HAP-1 (cell line): ENCODE data around the gene SULT1B1.

ENCODE experiments used
- DNase-seq, 2 experiments: peaks; one replicate each; pipeline ENCODE4 v3.0.0-alpha.2; 2016 to 2020; ENCODE audit warnings: low spot score in 2 of 2
- H3K27me3 ChIP-seq: fragments of 250-450 bp; sonication (Bioruptor Pico); 2 replicates; pipeline ENCODE4 v1.5.1; 2020; ENCODE audit warnings: low read depth, mild to moderate bottlenecking, moderate library complexity
- H3K36me3 ChIP-seq: fragments of 250-450 bp; sonication (Bioruptor Pico); replicated peaks from 2 replicates; pipeline ENCODE4 v1.5.1; 2020; ENCODE audit warnings: mild to moderate bottlenecking
- H3K4me1 ChIP-seq: fragments of 250-450 bp; sonication (Bioruptor Pico); 2 replicates; pipeline ENCODE4 v1.5.1; 2020; ENCODE audit warnings: mild to moderate bottlenecking
- H3K4me3 ChIP-seq: fragments of 250-450 bp; sonication (Bioruptor Pico); 2 replicates; pipeline ENCODE4 v1.5.1; 2020; ENCODE audit warnings: mild to moderate bottlenecking, moderate library complexity
- H3K9me3 ChIP-seq: fragments of 250-450 bp; sonication (Bioruptor Pico); 2 replicates; pipeline ENCODE4 v1.5.1; 2020; ENCODE audit warnings: mild to moderate bottlenecking, moderate library complexity
- in situ Hi-C: fragments of 300-500 bp; cut with MboI; formaldehyde crosslinking; loops from 3 replicates; pipeline ENCODE4 v1.14.3; 2020; ENCODE audit warnings: low sequenced_read_pairs, inconsistent platforms, mixed read lengths

SULT1B1 gene

GRCh38 chr4:69707807-69708206 is 52.6 kb downstream of the SULT1B1 start:
- H3K4me3 ChIP-seq, result no peak overlapping the region
- H3K36me3 ChIP-seq, result no peaks in the 10 kb centered on the region
- in situ Hi-C loops, result no loop called here
- no peak for DNase-seq
- no peaks in the 10 kb centered on the region for H3K9me3 ChIP-seq
- H3K27me3 ChIP-seq, result no peaks in the 10 kb centered on the region
- H3K4me1 ChIP-seq, result no peaks in the 10 kb centered on the region

DNA sequence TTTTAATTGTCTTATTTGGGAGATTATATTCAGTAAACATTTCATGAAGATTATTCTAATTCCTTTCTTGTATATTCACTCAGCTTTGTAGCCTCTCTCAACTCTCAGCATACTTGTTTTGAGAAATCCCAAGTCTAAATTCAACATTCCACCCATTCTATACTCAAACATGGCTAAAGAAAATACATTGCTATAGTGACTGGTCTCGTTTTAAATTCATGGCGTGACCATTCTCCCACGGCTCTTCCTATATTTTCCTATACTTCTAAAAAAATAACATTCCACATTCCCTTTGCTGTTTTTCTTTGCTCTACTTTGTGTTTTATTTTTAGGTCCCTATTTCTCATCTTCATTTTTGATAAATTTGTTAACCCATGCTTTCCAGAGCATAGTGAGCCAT is 58.2 kb downstream of the SULT1B1 start:
- in situ Hi-C loops, result no loop called here
- H3K4me1 ChIP-seq, result no peaks in the 10 kb centered on the region
- H3K4me3 ChIP-seq, result no peak overlapping the region
- no peaks in the 10 kb centered on the region for H3K27me3 ChIP-seq
- no peaks in the 10 kb centered on the region for H3K9me3 ChIP-seq
- H3K36me3 ChIP-seq, result no peaks in the 10 kb centered on the region
- DNase-seq, result no peak

- H3K4me3 ChIP-seq, result no peak overlapping the region
- no peaks in the 10 kb centered on the region for H3K9me3 ChIP-seq
- no peaks in the 10 kb centered on the region for H3K36me3 ChIP-seq
- in situ Hi-C loops, result no loop called here
- DNase-seq, result no peak
- no peaks in the 10 kb centered on the region for H3K27me3 ChIP-seq
- H3K4me1 ChIP-seq, result no peaks in the 10 kb centered on the region
These were observed 58.7 kb downstream of the SULT1B1 start for GRCh38 chr4:69701696-69702095.

DNA sequence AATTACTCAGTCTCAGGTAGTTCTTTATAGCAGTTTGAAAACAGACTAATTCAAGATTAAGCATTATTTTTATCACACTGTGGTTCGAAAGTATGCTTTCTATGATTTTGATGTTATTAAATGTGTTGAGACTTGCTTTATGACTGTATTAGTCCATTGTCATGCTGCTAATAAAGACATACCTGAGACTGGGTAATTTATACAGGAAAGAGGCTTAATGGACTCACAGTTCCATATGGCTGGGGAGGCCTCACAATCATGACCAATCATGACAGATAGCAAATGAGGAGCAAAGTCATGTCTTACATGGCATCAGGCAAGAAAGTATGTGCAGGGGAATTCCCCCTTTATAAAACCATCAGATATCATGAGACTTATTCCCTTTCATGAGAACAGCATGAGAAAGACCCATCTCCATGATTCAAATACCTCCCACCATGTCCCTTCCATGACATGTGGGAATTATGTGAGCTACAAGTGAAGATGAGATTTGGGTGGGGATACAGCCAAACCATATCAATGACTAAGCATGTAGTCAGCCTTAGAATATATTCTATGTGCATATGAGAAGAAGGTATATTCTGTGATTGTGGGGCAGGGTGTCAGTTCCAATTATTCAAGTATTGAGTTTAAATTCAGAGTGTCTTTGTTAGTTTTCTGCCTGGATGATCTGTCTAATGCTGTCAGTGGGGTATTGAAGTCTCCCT is 62.7 kb downstream of the SULT1B1 start:
- H3K9me3 ChIP-seq, result no peaks in the 10 kb centered on the region
- in situ Hi-C loops, result loop anchor here (10.0 to 25.0 kb wide), 3 partner anchors 127 to 490 kb away; partner anchors contain the start of gene ODAM
- H3K27me3 ChIP-seq, result no peaks in the 10 kb centered on the region
- H3K4me3 ChIP-seq, result no peak overlapping the region
- no peak for DNase-seq
- H3K36me3 ChIP-seq, result no peaks in the 10 kb centered on the region
- no peaks in the 10 kb centered on the region for H3K4me1 ChIP-seq

- Histone ChIP-seq H3K4me1 (peaks cover 7% of the 10 kb centered on the region), H3K4me3 (no peak overlapping the region), H3K9me3 (no peaks in the 10 kb centered on the region), H3K27me3 (no peaks in the 10 kb centered on the region), H3K36me3 (no peaks in the 10 kb centered on the region)
- in situ Hi-C loops, result loop anchor here (25.0 kb wide), 2 partner anchors 198 to 498 kb away; partner anchors contain the start of gene ODAM
- peak in 1 of 2 experiments; percentile 23 for DNase-seq
These were observed 70.8 kb downstream of the SULT1B1 start for GRCh38 chr4:69689599-69689998.

DNA sequence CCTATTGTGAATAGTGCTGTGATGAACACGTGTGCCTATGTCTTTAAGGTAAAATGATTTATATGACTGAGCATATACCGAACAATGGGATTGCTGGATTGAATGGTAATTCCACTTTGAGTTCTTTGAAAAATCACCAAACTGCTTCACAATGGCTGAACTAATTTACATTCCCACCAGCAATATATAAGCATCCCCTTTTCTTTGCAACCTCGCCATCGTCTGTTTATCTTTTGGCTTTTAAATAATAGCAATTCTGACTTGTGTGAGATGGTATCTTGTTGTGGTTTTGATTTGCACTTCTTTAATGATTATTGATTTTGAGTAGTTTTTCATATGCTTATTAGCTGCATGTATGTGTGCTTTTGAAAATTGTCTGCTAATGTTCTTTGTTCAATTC is 75.6 kb downstream of the SULT1B1 start:
- peak; percentile 43 to 95 for DNase-seq
- Histone ChIP-seq H3K9me3 (no peaks in the 10 kb centered on the region), H3K4me1 (peaks cover 14% of the 10 kb centered on the region), H3K36me3 (no peaks in the 10 kb centered on the region), H3K27me3 (no peaks in the 10 kb centered on the region), H3K4me3 (no peak overlapping the region)
- in situ Hi-C loops, result loop anchor here (25.0 kb wide), 2 partner anchors 202 to 502 kb away; partner anchors contain the start of gene ODAM
